ENCODE measurements around the gene ADCY1.

GRCh38 chr7:45636733-45637132 is 62.6 kb downstream of the ADCY1 start:
- no peak for TF ChIP-seq CTCF (conservative IDR thresholded peaks at IDR 0.05 in 1 of 2, IDR thresholded peaks at IDR 0.05 in 1 of 2; ENCODE audit: low read depth in 1 of 2, low read length in 2 of 2)
- no peak for TF ChIP-seq EZH2 (IDR thresholded peaks at IDR 0.05; ENCODE audit: low read length, missing control alignments)
